Nephron (organoid): ENCODE measurements around the gene ARID5B.

Source experiments
- H3K27ac Mint-ChIP-seq, 3 experiments: 2 replicates each; pipeline ENCODE4 v1.8.0; 2020; ENCODE audit warnings: mixed read lengths in 3 of 3, mild to moderate bottlenecking in 2 of 3, moderate library complexity in 1 of 3
- H3K27me3 Mint-ChIP-seq: 2 replicates; pipeline ENCODE4 v1.8.0; 2021; ENCODE audit warnings: low read depth, mild to moderate bottlenecking, moderate library complexity, mixed read lengths
- H3K36me3 Mint-ChIP-seq: 2 replicates; pipeline ENCODE4 v1.8.0; 2020; ENCODE audit warnings: low read depth, mixed read lengths
- H3K4me1 Mint-ChIP-seq: 2 replicates; pipeline ENCODE4 v1.8.0; 2020; ENCODE audit warnings: mixed read lengths
- H3K4me3 Mint-ChIP-seq, 3 experiments: 2 replicates each; pipeline ENCODE4 v1.8.0; 2020; ENCODE audit warnings: mild to moderate bottlenecking in 3 of 3, mixed read lengths in 3 of 3, moderate library complexity in 2 of 3
- H3K9me3 Mint-ChIP-seq: 2 replicates; pipeline ENCODE4 v1.8.0; 2020; ENCODE audit warnings: mixed read lengths
- CTCF ChIP-seq, 3 experiments: fragments of 200-600 bp; sonication (generic); IDR thresholded peaks; one replicate each; pipeline ENCODE4 v1.5.0; 2021; ENCODE audit warnings: antibody characterized with exemption in 3 of 3; ENCODE audit not compliant: unreplicated experiment in 3 of 3

Gene ARID5B

GRCh38 chr10:61869774-61870525 lies 31.5 kb upstream of the ARID5B start:
- no peaks in the 10 kb centered on the region for H3K27me3 Mint-ChIP-seq
- H3K27ac Mint-ChIP-seq, result peak overlapping the region; percentile 87 to 89 (median 88)
- no peaks in the 10 kb centered on the region for H3K9me3 Mint-ChIP-seq
- H3K4me1 Mint-ChIP-seq, result peaks cover 38% of the 10 kb centered on the region
- TF ChIP-seq CTCF (IDR thresholded peaks at IDR 0.05; ENCODE audit: unreplicated experiment in 3 of 3), result no peak
- H3K4me3 Mint-ChIP-seq, result peak overlapping the region in 2 of 3 experiments; percentile 15
- no peaks in the 10 kb centered on the region for H3K36me3 Mint-ChIP-seq

GRCh38 chr10:61870526-61870895 lies 31.0 kb upstream of the ARID5B start:
- H3K4me1 Mint-ChIP-seq, result peaks cover 33% of the 10 kb centered on the region
- no peaks in the 10 kb centered on the region for H3K36me3 Mint-ChIP-seq
- peak overlapping the region; percentile 87 to 89 (median 88) for H3K27ac Mint-ChIP-seq
- no peaks in the 10 kb centered on the region for H3K27me3 Mint-ChIP-seq
- H3K4me3 Mint-ChIP-seq, result no peak overlapping the region
- H3K9me3 Mint-ChIP-seq, result no peaks in the 10 kb centered on the region
- TF ChIP-seq CTCF (IDR thresholded peaks at IDR 0.05; ENCODE audit: unreplicated experiment in 3 of 3), result no peak

GRCh38 chr10:61871487-61871886 lies 30.0 kb upstream of the ARID5B start:
- Mint-ChIP-seq H3K9me3 (no peaks in the 10 kb centered on the region), H3K27ac (peak overlapping the region; percentile 50 to 64 (median 55)), H3K4me1 (peaks cover 33% of the 10 kb centered on the region), H3K27me3 (no peaks in the 10 kb centered on the region), H3K36me3 (no peaks in the 10 kb centered on the region), H3K4me3 (no peak overlapping the region)
- TF ChIP-seq CTCF (IDR thresholded peaks at IDR 0.05; ENCODE audit: unreplicated experiment in 3 of 3), result no peak

GRCh38 chr10:61877887-61878739 lies 23.4 kb upstream of the ARID5B start:
- Mint-ChIP-seq H3K4me3 (peak overlapping the region in 1 of 3 experiments; percentile 37), H3K27ac (peak overlapping the region; percentile 62 to 82 (median 62)), H3K36me3 (no peaks in the 10 kb centered on the region), H3K4me1 (peaks cover 29% of the 10 kb centered on the region), H3K9me3 (no peaks in the 10 kb centered on the region), H3K27me3 (no peaks in the 10 kb centered on the region)
- no peak for TF ChIP-seq CTCF (IDR thresholded peaks at IDR 0.05; ENCODE audit: unreplicated experiment in 3 of 3)

GRCh38 chr10:61878740-61879068 lies 22.8 kb upstream of the ARID5B start:
- no peaks in the 10 kb centered on the region for H3K27me3 Mint-ChIP-seq
- no peaks in the 10 kb centered on the region for H3K36me3 Mint-ChIP-seq
- H3K9me3 Mint-ChIP-seq, result no peaks in the 10 kb centered on the region
- H3K4me1 Mint-ChIP-seq, result peaks cover 23% of the 10 kb centered on the region
- peak overlapping the region in 2 of 3 experiments; percentile 62 to 82 for H3K27ac Mint-ChIP-seq
- TF ChIP-seq CTCF (IDR thresholded peaks at IDR 0.05; ENCODE audit: unreplicated experiment in 3 of 3), result no peak
- H3K4me3 Mint-ChIP-seq, result no peak overlapping the region
